GM12878 (cell line): ENCODE results near the gene MARS1. TPM values are rescaled to one million over a fixed set of nuclear protein-coding genes. Genes with fewer than 3 reads are reported as not detected.
A peak's percentile ranks its signal among the peaks of the same experiment; 100 is the strongest.

Source experiments
- CEBPB ChIP-seq, 2 experiments: fragments of 150-350 bp in 1 of 2; IDR thresholded peaks; 2 replicates each; pipeline ENCODE4 v1.6.1; 2012 to 2014; ENCODE audit warnings: low read depth in 2 of 2, low read length in 2 of 2, borderline replicate concordance in 1 of 2, inconsistent platforms in 1 of 2
- CREM ChIP-seq: IDR thresholded peaks from 2 replicates; pipeline ENCODE4 v1.6.1; 2014; ENCODE audit warnings: antibody characterized with exemption, low read depth
- CTCF ChIP-seq, 3 experiments: IDR thresholded peaks in 2 of 3; conservative IDR thresholded peaks in 1 of 3; 2 replicates each; pipeline ENCODE4 v1.5.1; 2011; ENCODE audit warnings: low read depth in 3 of 3, low read length in 3 of 3, mild to moderate bottlenecking in 3 of 3, control low read depth in 2 of 3, moderate library complexity in 2 of 3, inconsistent platforms in 1 of 3, mixed read lengths in 1 of 3; ENCODE audit not compliant: control insufficient read depth in 2 of 3, insufficient read depth in 1 of 3; ENCODE audit errors: extremely low read depth in 1 of 3
- E4F1 ChIP-seq: fragments of 450-650 bp; IDR thresholded peaks from 2 replicates; pipeline ENCODE4 v1.6.1; 2018; ENCODE audit warnings: borderline replicate concordance, mild to moderate bottlenecking; ENCODE audit not compliant: partially characterized antibody
- ESRRA ChIP-seq: IDR thresholded peaks from 2 replicates; pipeline ENCODE4 v1.6.1; 2012; ENCODE audit warnings: mild to moderate bottlenecking, low read length, improper control_type of control experiment
- FOXM1 ChIP-seq: IDR thresholded peaks from 2 replicates; pipeline ENCODE4 v1.6.1; 2012; ENCODE audit warnings: low read depth, mild to moderate bottlenecking, inconsistent platforms, low read length, moderate library complexity
- IKZF2 ChIP-seq, 2 experiments: fragments of 450-650 bp; IDR thresholded peaks; 2 replicates each; pipeline ENCODE4 v1.6.1; 2017; ENCODE audit warnings: mild to moderate bottlenecking in 2 of 2, moderate library complexity in 2 of 2
- JUND ChIP-seq: IDR thresholded peaks from 2 replicates; pipeline ENCODE4 v1.6.1; 2012; ENCODE audit warnings: low read depth, mild to moderate bottlenecking, low read length, improper control_type of control experiment, moderate library complexity
- KLF5 ChIP-seq: fragments of 450-650 bp; IDR thresholded peaks from 2 replicates; pipeline ENCODE4 v1.6.1; 2014; ENCODE audit warnings: mild to moderate bottlenecking; ENCODE audit not compliant: partially characterized antibody
- MEF2B ChIP-seq: fragments of 450-650 bp; IDR thresholded peaks from 2 replicates; pipeline ENCODE4 v1.6.1; 2018; ENCODE audit warnings: mild to moderate bottlenecking, moderate library complexity; ENCODE audit not compliant: partially characterized antibody, poor library complexity, severe bottlenecking
- NBN ChIP-seq: fragments of 450-650 bp; IDR thresholded peaks from 2 replicates; pipeline ENCODE4 v1.6.1; 2016
- NFIC ChIP-seq: IDR thresholded peaks from 2 replicates; pipeline ENCODE4 v1.6.1; 2012; ENCODE audit warnings: low read depth, mild to moderate bottlenecking, inconsistent platforms, low read length, moderate library complexity
- NR2C2 ChIP-seq: IDR thresholded peaks from 2 replicates; pipeline ENCODE4 v1.6.1; 2011; ENCODE audit warnings: borderline replicate concordance, low read depth; ENCODE audit not compliant: control insufficient read depth, insufficient read length
- PKNOX1 ChIP-seq: fragments of 450-650 bp; IDR thresholded peaks from 2 replicates; pipeline ENCODE4 v1.6.1; 2016; ENCODE audit warnings: mild to moderate bottlenecking
- RBBP5 ChIP-seq: fragments of 200-600 bp; sonication (generic); conservative IDR thresholded peaks from 2 replicates; pipeline ENCODE4 v1.6.1; 2016
- RCOR1 ChIP-seq: conservative IDR thresholded peaks from 2 replicates; pipeline ENCODE4 v1.6.1; 2012; ENCODE audit warnings: low read depth, low read length, improper control_type of control experiment
- RELA ChIP-seq: fragments of 450-650 bp; IDR thresholded peaks from 2 replicates; pipeline ENCODE4 v1.8.0; 2014; ENCODE audit warnings: borderline replicate concordance; ENCODE audit not compliant: partially characterized antibody
- RUNX3 ChIP-seq: IDR thresholded peaks from 2 replicates; pipeline ENCODE4 v1.6.1; 2012; ENCODE audit warnings: low read length, inconsistent platforms
- SMAD1 ChIP-seq: fragments of 450-650 bp; IDR thresholded peaks from 2 replicates; pipeline ENCODE4 v1.6.1; 2018; ENCODE audit warnings: mild to moderate bottlenecking, low read depth; ENCODE audit not compliant: partially characterized antibody
- SMC3 ChIP-seq: IDR thresholded peaks from 2 replicates; pipeline ENCODE4 v1.6.1; 2011; ENCODE audit warnings: low read length, improper control_type of control experiment, borderline replicate concordance
- STAT3 ChIP-seq: IDR thresholded peaks from 2 replicates; pipeline ENCODE4 v1.6.1; 2011; ENCODE audit warnings: low read depth, low read length, improper control_type of control experiment
- SUPT20H ChIP-seq: IDR thresholded peaks from 2 replicates; pipeline ENCODE4 v1.6.1; 2011; ENCODE audit warnings: low read depth, mild to moderate bottlenecking, low read length, moderate library complexity, borderline replicate concordance; ENCODE audit not compliant: control insufficient read depth
- SUZ12 ChIP-seq: fragments of 200-600 bp; sonication (generic); IDR thresholded peaks from one replicate; pipeline ENCODE4 v1.6.1; 2018; ENCODE audit warnings: antibody characterized with exemption, mild to moderate bottlenecking; ENCODE audit not compliant: unreplicated experiment
- YY1 ChIP-seq: IDR thresholded peaks from 2 replicates; pipeline ENCODE4 v1.6.1; 2011; ENCODE audit warnings: low read depth, mild to moderate bottlenecking, low read length
- ZNF384 ChIP-seq: IDR thresholded peaks from 2 replicates; pipeline ENCODE4 v1.6.1; 2012; ENCODE audit warnings: low read depth, mild to moderate bottlenecking, low read length, improper control_type of control experiment, borderline replicate concordance
- ZSCAN29 ChIP-seq: fragments of 450-650 bp; IDR thresholded peaks from 2 replicates; pipeline ENCODE4 v1.6.1; 2017; ENCODE audit warnings: mild to moderate bottlenecking, moderate library complexity
- polyA plus RNA-seq, 11 experiments: library from polyadenylated mRNA; depleted of rRNA in 4 of 11; unstranded in 6 of 11; stranded (reverse) in 5 of 11; fragments of >200 nt; fragmentation: Nextera tagmentation in 4 of 11; fragmentation: Illumina TruSeq in 1 of 11; extraction: Ambion mirVana in 4 of 11; extraction: Trizol in 1 of 11; gene quantifications; 1 replicate in 1 of 11; 2 replicates in 10 of 11; pipeline versions ENCODE4 v1.2.1 to v1.2.3, GENCODE V29; 2011 to 2016; ENCODE audit warnings: inconsistent platforms in 2 of 11, missing spikeins in 2 of 11, low read depth in 1 of 11
- total RNA-seq, 4 experiments: library from RNA; depleted of rRNA in 3 of 4; stranded (reverse); fragments of >200 nt in 3 of 4; fragmentation: Illumina TruSeq in 1 of 4; extraction: Trizol in 1 of 4; gene quantifications; 2 replicates each; pipeline versions ENCODE4 v1.2.1 to v1.2.3, GENCODE V29; 2013 to 2021

The MARS1 gene
- total and polyA plus RNA-seq, 10 of the 15 experiments (the other 5 are each of a cell fraction or from before 2014, with no cell fraction given), result 72.3 to 270 (median 153) TPM

- TF ChIP-seq RUNX3, result peak; percentile 55; the same call in 1 of the 2 replicates
- no peak for TF ChIP-seq CEBPB (IDR thresholded peaks at IDR 0.05; ENCODE audit: borderline replicate concordance in 1 of 2, low read depth in 2 of 2, low read length in 2 of 2)
- peak; percentile 91 for TF ChIP-seq KLF5
- TF ChIP-seq ZSCAN29, result no peak
- peak; percentile 67; the same call in 1 of the 2 replicates for TF ChIP-seq CREM
- peak; percentile 97 for TF ChIP-seq SMAD1
- TF ChIP-seq JUND, result peak; percentile 57; the same call in 1 of the 2 replicates
- TF ChIP-seq SUPT20H, result no peak
- TF ChIP-seq RCOR1, result no peak
- no peak for TF ChIP-seq NR2C2
- TF ChIP-seq E4F1, result peak; percentile 58
- TF ChIP-seq FOXM1, result no peak
- TF ChIP-seq MEF2B, result no peak
- TF ChIP-seq SUZ12, result no peak
- TF ChIP-seq NBN, result peak; percentile 67
- no peak for TF ChIP-seq IKZF2 (IDR thresholded peaks at IDR 0.05)
- TF ChIP-seq SMC3, result no peak
- TF ChIP-seq NFIC, result no peak; the same call in 1 of the 2 replicates
- TF ChIP-seq RBBP5, result no peak
- TF ChIP-seq RELA, result peak; percentile 16
- no peak for TF ChIP-seq ZNF384
- TF ChIP-seq YY1, result peak; percentile 77
- TF ChIP-seq PKNOX1, result peak; percentile 95
- no peak for TF ChIP-seq CTCF (IDR thresholded peaks at IDR 0.05 in 2 of 3, conservative IDR thresholded peaks at IDR 0.05 in 1 of 3; ENCODE audit: control insufficient read depth in 2 of 3, extremely low read depth in 1 of 3, insufficient read depth in 1 of 3, low read depth in 3 of 3, low read length in 3 of 3)
- TF ChIP-seq STAT3, result no peak
- TF ChIP-seq ESRRA, result peak; percentile 15; the same call in 1 of the 2 replicates
These were observed 32.4 kb downstream of the MARS1 start, which contains the start of gene DDIT3 (continued) for GRCh38 chr12:57520053-57520818.
